ENCODE data around the gene ZNF70.
A peak's percentile ranks its signal among the peaks of the same experiment; 100 is the strongest.

Gene ZNF70

GRCh38 chr22:23700706-23701105, 50.2 kb downstream of the ZNF70 start:
- DNase-seq (ENCODE audit: low read depth) = no peak
- no peak for TF ChIP-seq CTCF (IDR thresholded peaks at IDR 0.05; ENCODE audit: insufficient read depth, low read depth, low read length, missing control alignments)
- no peak overlapping the region for H3K4me3 ChIP-seq (ENCODE audit: low read length)

GRCh38 chr22:23698673-23699235, 52.2 kb downstream of the ZNF70 start:
- no peak for DNase-seq (ENCODE audit: low read depth)
- no peak for TF ChIP-seq CTCF (IDR thresholded peaks at IDR 0.05; ENCODE audit: insufficient read depth, low read depth, low read length, missing control alignments)
- no peak overlapping the region for H3K4me3 ChIP-seq (ENCODE audit: low read length)

GRCh38 chr22:23698094-23698493, 52.8 kb downstream of the ZNF70 start:
- H3K4me3 ChIP-seq (ENCODE audit: low read length) = no peak overlapping the region
- no peak for DNase-seq (ENCODE audit: low read depth)
- TF ChIP-seq CTCF (IDR thresholded peaks at IDR 0.05; ENCODE audit: insufficient read depth, low read depth, low read length, missing control alignments) = no peak

GRCh38 chr22:23697031-23697970, 53.6 kb downstream of the ZNF70 start:
- H3K4me3 ChIP-seq (ENCODE audit: low read length) = no peak overlapping the region

GRCh38 chr22:23696326-23696851, 54.5 kb downstream of the ZNF70 start:
- DNase-seq (ENCODE audit: low read depth) = peak; percentile 19
- TF ChIP-seq CTCF (IDR thresholded peaks at IDR 0.05; ENCODE audit: insufficient read depth, low read depth, low read length, missing control alignments) = no peak
- H3K4me3 ChIP-seq (ENCODE audit: low read length) = no peak overlapping the region

More at GRCh38 chr22:23697031-23697970, 53.6 kb downstream of the ZNF70 start:
- no peak for DNase-seq (ENCODE audit: low read depth)
- no peak for TF ChIP-seq CTCF (IDR thresholded peaks at IDR 0.05; ENCODE audit: insufficient read depth, low read depth, low read length, missing control alignments)

GRCh38 chr22:23695571-23696325, 55.2 kb downstream of the ZNF70 start:
- no peak for TF ChIP-seq CTCF (IDR thresholded peaks at IDR 0.05; ENCODE audit: insufficient read depth, low read depth, low read length, missing control alignments)
- no peak for DNase-seq (ENCODE audit: low read depth)
- no peak overlapping the region for H3K4me3 ChIP-seq (ENCODE audit: low read length)

Measured in epithelial cell of esophagus (primary cell).